Measurements from ENCODE around the gene RMI1.
"Not testable (repeated sequence)": the region's sequence is repeated elsewhere in the genome, so short reads cannot be mapped to it uniquely, and the experiment has no call there.

The RMI1 gene

GRCh38 chr9:83980395-83981125, at the start of gene RMI1:
Gene RMI1, plus strand, starts transcription at chr9:83980805. Its CDS starts 20,182 bp downstream, at chr9:84000987.
- peak; percentile 98 for DNase-seq

- DNase-seq: no peak
Observed at GRCh38 chr9:83930881-83931280, 49.7 kb upstream of the RMI1 start.

GRCh38 chr9:83932011-83932410, 48.6 kb upstream of the RMI1 start:
- DNase-seq: no peak

DNA sequence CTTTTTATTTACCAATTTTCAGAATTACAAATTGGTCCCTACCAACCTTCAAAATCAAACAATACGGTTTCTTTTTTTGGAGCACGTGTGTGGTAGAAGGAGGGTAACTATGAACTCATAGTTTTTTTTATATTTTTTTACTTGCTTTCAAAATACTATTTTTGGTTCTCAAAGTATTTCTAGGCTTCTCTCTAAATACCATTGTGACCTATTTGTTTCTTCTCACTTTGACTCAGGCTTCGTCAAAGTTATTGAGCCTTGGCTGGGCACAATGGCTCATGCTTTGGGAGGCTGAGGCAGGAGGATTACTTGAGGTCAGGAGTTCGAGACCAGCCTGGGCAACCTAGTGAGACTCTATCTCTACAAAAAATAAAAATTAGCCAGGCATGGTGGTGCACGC, 47.8 kb upstream of the RMI1 start:
- DNase-seq: no peak

- DNase-seq: no peak
Observed at GRCh38 chr9:83933790-83934189, 46.8 kb upstream of the RMI1 start.

DNA sequence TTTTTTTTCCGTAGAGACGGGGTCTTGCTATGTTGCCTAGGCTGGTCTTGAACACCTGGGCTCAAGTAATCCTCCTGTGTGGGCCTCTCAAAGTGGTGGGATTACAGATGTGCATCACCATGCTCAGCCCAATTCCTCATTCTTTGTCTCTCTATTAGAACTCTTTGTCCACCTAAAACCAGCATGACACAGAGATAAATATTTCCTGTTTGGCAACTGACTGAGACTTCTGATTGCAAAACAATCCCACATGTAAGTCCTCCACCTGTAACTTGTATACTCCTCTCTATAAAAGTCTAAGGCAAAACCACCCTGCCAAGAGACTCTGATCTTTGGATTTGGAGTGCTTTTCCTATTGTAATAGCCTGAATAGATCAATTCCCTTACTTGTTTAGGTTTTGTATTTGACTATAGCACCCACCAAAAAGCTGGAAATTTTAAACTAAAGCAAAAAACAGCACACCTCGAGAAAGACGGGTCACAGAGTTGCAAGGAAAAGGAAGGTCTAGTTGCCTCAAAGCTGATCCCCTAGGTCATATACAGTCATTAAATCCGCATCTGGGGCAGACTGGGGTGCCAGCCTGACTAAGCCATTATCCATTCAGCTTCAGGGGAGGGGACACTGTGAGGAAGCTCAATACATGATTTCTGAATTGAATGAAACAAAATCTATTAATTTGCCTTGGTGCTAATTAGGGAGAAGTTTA, 45.9 kb upstream of the RMI1 start:
- no peak for DNase-seq

DNA sequence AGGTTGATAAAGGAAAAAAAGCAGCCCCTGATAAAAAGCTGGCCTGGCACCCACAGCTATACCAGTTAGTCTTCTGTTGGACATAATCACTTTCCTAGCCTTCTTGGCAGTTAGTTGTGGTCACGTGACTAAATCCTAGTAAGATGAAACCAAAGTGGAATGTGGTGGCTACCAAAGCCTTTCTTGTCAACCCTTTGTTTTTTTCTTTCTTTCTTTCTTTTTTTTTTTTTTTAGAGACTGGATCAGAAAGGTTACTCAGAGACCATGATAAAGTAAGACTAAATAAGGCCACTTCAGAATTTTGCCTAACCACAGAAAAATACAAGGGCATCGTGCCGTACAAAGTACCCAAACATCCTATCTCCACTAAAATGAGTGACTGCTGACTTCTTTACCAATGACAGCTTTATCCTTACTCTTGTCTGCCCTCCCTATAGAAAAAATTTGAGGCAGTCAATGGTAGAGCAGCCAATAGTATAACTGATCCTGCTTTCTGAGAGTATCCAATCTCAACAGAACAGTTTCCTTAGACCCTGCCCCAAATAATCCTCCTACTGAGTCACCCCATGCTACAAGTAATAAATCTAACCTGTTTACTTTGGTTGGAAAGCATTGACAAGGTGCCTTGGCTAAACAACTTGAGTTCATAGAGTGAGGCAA, 45.2 kb upstream of the RMI1 start:
- DNase-seq: no peak

GRCh38 chr9:83936523-83936922, 44.1 kb upstream of the RMI1 start:
- no peak for DNase-seq

GRCh38 chr9:83937861-83938455, 42.6 kb upstream of the RMI1 start:
- no peak for DNase-seq

DNA sequence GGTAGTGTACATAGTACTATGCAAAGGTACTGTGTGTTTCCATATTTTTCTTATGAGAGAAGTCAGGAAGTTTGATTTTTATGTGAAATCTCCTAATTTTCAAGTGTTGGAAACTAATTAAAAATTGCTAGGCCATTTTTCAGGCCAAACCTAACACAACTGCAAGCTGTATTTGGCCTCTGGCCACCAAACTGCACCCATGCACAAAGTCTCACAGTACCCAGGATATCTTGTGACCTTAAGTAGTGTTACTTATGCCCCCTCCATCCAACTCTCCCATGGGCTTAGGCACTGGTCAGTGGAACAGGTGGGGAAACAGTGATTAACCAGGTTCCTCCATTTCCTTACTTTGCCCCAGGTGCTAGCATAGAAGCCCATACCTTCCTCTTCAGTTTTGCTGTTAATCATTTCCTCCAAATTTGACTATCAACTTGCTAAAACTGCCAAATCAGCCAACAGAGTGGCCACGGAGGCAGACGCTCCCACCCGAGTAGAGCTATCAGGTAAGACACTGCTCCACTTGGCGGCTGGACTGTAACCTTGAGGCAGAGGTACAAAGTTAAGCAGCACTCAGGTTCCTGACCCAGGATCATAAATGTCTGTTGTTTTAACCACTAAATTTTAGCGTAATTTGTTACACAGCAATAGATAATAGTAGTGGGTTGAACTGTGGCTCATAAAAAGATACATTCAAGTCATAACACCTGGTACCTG, 39.9 kb upstream of the RMI1 start:
- no peak for DNase-seq

- not testable (repeated sequence) for DNase-seq
Observed at GRCh38 chr9:83948096-83948495, 32.5 kb upstream of the RMI1 start.

DNA sequence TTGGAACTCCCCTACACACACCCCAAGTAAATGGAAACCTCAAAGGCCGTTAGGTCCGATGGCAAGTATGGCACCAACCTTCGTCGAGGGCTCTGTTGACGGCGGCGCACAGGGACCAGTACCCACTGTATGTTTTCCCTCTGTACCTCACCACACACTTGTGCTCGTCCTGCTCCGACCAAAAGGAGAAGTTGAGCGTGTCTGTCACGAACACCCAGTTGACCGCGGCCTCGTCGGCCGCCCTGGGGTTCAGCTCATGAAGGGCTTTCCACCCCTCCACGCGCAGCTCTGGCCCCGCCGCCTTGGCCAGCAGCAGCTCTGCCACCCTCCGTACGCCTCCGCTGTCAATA, 24.5 kb upstream of the RMI1 start:
- DNase-seq: peak; percentile 14

GRCh38 chr9:83956436-83957247, 24.0 kb upstream of the RMI1 start:
- peak; percentile 50 for DNase-seq

DNA sequence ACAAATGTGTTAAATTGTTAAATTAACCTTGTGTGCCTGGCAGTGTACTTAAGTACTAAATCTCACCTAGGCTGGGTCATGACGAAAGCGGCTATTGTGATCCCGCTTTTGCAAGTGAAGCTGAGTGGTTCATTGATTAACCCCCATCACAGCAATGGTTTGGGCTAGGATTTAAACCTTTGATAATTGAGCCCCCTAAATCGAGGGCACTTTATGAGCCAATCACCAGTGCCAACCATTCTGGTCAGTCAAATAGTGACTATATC, 23.4 kb upstream of the RMI1 start:
- no peak for DNase-seq

DNA sequence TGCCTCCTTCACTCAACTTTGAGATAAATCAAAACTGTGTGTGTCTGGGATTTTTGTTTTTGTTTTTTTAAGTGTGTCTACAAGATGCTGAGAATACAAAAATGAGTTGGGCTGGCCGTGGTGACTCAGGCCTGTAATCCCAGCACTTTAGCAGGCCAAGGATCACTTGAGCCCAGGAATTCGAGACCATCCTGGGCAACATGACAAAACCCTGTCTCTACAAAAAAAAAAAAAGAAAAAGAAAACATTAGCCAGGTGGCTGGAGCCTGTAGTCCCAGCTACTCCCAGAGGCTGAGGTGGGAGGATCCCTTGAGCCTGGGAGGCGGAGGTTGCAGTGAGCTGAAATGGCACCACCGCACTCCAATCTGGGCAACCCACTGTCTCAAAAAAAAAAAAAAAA, 21.5 kb upstream of the RMI1 start:
- DNase-seq: no peak

DNA sequence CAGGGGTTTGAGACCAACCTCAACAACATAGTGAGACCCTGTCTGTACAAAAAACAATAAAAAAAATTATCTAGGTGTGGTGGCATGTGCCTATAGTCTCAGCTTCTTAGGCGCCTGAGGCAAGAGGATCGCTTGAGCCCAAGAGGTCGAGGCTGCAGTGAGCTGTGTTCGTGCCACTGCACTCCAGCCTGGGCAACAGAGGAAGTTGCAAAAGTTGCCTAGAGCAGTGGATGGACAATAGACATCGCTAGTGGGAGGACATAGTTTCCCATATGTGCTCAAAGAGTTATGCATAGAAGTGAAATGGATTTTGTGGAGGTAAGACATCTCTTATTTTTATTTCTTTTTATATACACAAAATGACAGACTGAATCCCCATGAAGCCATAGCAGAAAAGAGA, 19.6 kb upstream of the RMI1 start:
- no peak for DNase-seq

GRCh38 chr9:83962165-83962564, 18.4 kb upstream of the RMI1 start:
- DNase-seq: no peak

DNA sequence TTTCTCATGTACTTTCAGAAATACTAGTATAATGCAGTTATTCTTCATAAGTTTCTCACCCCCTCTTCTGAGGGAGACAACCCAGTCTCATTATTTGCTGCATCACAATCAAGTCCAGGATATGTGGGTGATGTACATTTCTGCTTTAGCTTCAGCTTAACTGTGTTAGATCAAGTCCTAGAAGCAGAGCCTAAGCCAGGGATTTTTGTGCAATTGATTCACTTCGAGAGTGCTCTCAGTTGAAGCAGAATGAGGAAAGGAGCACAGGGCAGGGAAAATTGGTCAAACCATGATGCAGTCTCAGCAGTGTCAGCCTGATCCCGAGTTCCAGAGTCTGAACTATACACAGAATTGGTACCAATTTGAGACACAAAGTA, 15.6 kb upstream of the RMI1 start:
- DNase-seq: no peak

GRCh38 chr9:83965350-83966208, 15.0 kb upstream of the RMI1 start:
- DNase-seq: no peak

- no peak for DNase-seq
Observed at GRCh38 chr9:83966209-83966582, 14.4 kb upstream of the RMI1 start.

GRCh38 chr9:83967073-83967472, 13.5 kb upstream of the RMI1 start:
- DNase-seq: no peak

DNA sequence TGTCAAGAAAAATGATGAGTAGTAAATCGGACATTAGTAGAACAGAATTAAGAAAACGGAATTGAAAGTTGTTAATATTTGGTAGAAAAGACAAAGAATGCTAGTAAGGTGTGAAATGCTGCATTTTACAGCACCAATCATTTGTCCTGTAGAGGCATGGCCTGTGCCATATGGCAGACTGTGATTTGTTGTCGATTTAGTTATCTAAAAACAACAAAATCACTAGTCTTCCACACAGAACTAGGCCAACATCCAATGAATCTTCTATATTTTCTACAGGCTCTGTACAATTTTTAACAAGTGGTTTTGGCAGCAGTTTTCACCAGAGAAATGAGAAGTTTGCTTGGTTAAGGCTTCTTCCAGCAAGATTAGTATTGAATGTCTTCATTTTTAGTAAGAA, 11.0 kb upstream of the RMI1 start:
- no peak for DNase-seq
